Smooth muscle cell of trachea (primary cell): ENCODE results near the gene STIL. TPM values are rescaled to one million over a fixed set of nuclear protein-coding genes. Genes with fewer than 3 reads are reported as not detected.

Experiments
- total RNA-seq: library from RNA; depleted of rRNA; stranded (reverse); fragments of >200 nt; gene quantifications from 2 replicates; pipeline ENCODE4 v1.2.1, GENCODE V29; 2014

Gene STIL
- total RNA-seq, result 2.6 and 11.2 TPM in 2 replicates

GRCh38 chr1:47313915-47314664 lies at the start of gene STIL:
TSS of gene STIL (minus strand) at chr1:47314147. CDS start at chr1:47310319, 3,828 bp downstream.

GRCh38 chr1:47333578-47333921 lies 19.6 kb upstream of the STIL start, which contains the start of gene CMPK1:
TSS of gene CMPK1 (plus strand) at chr1:47333790. CDS start at chr1:47333946, 156 bp downstream.

GRCh38 chr1:47232187-47232874 lies 81.6 kb downstream of the STIL start, which contains the start of gene TAL1:
TSS of gene TAL1 (minus strand) at chr1:47232225. CDS start at chr1:47225888, 6,337 bp downstream.

Other genes with a start within 250 kb of the STIL start
- gene CYP4Z1, start 246.9 kb downstream of the STIL start, total RNA-seq, result not detected in 2 replicates
- not detected in 2 replicates for gene CYP4A22, start 176.7 kb downstream of the STIL start, total RNA-seq
- 0.50 TPM in 1 of 2 replicates, not detected in the other for gene PDZK1IP1, start 124.1 kb downstream of the STIL start, total RNA-seq
- under 0.01 TPM in 2 replicates for gene TAL1, start 81.9 kb downstream of the STIL start, total RNA-seq
- 79.6 and 132 TPM in 2 replicates for gene CMPK1, start 19.6 kb upstream of the STIL start, total RNA-seq
- not detected in 2 replicates for gene FOXE3, start 102.1 kb upstream of the STIL start, total RNA-seq
- gene FOXD2, start 123.9 kb upstream of the STIL start, total RNA-seq, result 0.29 and 0.66 TPM in 2 replicates